Measurements from ENCODE around the gene MCF2L2.
"Not testable (repeated sequence)": the region's sequence is repeated elsewhere in the genome, so short reads cannot be mapped to it uniquely, and the experiment has no call there.

MCF2L2 gene

DNA sequence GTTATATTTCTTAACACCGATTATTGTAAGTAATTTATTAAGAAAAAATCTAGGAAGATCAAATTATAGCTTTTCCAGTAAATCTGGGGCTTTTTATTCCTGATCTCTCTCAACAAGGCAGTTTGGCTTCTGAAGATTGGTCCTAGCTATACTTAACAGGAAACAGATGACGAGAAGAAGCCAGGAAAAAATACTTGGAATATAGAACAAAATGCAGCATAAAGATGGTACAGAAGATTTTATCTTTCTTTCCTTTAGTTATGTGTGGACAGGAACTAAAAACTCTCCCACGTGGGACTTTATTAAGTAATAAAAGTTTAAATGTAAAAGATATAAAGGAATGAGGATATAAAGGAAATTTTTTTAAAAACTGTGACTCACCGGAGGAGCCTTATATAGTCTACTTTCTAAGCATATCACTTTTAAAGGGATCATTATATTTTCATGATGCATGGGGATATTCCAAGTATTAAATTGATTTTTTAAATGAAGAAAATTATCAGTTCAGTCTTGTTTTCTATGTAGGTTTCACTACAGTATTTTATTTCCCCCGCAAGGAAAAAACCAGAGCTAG lies 167.2 kb downstream of the MCF2L2 start:
- DNase-seq: no peak

DNA sequence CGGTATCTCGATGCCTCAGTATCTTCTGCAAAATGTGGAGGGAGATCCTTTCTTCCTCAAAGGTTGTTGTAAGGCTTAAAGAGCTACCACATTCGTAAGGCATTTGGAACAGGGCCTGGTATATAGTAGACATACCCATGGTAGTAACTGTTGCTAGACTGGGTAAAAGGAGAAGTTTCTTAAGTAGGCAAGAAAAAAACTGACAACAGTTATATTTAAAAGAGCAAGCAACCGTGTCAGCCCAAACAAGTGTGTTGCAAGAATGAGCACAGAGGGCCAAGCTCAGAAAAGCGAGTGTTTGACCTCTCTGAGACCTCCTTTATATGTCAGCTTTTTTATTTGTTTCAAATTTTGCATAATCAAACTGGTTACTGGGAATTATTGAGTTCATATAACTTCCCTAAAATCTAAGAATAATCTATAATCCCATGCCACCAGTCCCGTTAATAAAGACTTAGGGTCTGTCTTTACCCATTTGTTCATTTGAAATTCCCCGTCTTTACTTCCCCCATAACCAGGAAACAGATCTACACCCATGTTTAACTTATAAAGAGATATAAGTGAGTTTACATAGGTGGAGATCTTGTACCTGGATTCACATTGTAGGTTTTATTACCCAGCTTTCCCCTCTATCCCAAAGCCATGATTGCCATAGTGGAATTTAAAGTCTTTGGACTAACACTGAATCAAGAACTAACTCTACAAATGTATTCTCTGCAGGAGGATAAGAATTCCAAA lies 168.1 kb downstream of the MCF2L2 start:
- DNase-seq: no peak

DNA sequence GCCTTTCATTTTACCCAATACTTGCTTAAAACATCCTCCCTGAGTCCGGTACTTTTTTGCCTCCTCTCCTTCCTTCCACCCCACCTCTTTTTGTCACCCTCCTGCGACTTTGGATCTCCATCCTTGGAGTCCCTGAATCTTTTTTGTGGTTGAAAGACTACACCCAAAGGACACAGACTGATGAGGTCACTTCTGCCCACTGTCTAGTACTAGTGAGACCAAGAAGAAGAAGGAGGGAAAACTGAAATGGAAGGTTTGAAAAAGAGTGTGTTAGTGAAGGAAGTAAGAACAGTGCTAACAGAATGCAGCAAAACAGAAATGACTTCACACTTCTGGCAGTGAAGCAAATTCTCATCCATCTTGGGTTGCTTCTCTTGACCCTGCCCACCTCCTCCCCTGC lies 168.8 kb downstream of the MCF2L2 start:
- no peak for DNase-seq

DNA sequence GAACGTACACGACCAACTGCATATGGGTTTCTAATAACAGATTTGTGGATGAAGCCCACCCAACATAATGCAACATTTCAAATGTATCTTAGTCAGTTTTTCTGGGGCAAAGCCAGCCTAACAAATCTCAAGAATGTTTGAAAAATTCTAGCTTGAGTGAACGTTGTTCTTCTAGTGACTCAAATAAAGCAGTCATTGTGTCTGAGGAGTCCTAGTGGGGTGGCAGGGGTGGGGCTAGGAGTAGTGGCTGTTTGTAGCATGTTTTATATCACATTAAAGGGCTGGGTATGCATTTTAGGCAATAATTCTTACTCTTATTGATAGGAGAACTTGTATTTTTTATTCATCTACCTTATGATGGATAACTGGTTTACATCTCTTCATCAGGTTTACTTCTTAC lies 169.3 kb downstream of the MCF2L2 start:
- DNase-seq: no peak

DNA sequence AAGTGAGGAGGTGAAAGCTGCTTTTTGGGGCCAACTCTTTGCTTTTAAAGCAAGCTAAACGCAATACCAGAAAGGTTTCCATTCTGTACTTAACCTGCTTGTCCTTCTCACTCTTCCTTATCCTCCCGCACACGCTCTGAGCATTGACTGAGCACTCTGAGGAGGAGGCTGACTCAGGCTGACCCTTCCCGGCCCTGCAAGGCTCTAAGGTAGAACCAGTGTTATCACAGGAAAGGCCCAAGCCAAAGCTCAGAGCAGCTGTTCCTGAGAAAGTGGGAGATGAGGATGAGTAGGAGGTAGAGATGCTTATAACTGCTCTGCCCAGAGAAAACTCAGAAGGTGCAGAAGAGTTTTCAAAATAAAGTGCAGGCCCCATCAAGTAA lies 173.1 kb downstream of the MCF2L2 start:
- no peak for DNase-seq

DNA sequence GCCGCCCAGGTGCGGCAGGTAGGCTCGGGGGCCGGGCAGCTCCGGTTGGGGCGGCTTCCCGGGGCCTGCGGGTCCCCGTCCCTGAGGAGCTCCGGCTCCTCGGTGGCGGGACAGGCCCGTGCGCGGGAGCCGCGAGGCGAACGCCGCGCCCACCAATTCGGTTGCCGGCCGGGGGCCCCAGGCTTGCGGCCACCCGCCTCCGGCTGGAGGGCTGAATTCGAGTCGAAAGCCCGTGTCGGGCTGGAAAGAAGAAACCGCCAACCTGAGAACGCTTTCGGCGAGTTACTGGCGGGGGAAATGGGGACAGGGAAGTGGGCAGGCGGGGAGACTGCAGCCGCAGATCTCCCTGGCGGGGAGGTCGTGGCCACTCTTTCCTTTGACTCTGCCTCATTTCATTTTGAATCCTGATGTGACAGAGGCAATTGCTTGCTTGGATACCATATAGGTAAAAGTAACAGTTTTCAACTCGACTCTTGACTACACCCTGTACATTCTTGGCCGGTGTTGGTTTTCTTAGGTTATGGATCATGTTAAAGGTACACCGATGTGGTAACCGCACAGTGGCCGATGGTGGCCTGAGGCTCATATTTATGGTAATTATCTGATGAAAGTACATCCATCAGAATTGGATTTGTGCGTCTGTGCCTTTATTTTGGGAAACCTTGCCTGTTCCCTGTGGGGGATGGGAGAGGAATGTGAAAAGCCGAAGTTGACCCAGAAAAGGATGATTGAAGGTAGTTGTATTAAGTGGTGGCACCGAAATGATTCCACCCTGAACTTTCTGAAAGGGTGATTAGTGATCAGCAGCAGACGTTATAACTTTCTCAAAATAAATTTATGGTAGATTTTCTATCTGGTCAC lies 173.7 kb downstream of the MCF2L2 start:
- no peak for DNase-seq

DNA sequence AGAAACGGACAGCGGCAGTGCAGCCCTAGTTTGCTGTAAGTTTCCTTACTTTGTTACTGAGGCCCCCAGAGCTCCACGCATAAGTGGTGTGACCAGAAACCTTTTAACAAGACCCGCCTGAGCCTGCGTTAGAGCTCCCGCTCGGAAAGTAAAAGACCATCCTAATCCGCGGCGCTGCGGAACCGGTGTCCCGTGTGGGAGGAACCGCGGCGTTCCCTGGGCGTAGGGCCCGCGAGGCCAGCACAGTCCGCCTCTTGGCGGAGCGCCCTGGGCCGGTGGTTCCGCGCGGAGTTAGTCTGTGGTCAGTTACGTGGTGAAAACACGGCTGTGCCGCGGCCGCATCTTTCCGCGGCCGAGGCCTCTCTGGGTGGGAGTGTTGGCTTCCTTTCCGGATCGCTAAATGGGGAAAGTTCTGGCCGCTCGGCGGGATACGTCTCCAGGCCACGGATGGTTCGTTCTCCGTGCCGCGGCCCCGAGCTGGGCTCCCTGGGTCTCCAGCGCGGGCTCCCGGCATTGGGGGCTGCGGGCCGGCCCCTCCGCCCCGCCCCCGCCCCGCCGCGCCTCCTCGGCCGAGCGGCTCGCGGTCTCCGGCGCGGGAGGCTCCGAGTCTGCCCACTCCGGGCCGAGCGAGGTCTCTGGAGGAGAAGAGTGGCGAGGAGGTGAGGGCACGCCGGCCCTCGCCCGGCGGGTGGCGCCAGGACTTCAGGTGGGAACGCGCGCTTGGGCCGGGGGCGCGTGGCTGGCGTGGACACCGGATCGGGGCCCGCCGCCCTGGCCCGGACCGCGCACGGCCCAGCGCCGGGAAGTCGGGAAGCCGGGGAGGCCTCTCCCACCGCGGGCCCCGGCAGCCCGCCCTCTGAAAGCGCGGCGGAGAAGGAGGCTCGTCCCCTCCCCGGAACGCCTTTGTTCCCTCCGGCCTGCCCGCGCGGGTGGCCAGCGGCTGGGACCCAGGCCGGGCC lies 174.6 kb downstream of the MCF2L2 start:
- DNase-seq: no peak

DNA sequence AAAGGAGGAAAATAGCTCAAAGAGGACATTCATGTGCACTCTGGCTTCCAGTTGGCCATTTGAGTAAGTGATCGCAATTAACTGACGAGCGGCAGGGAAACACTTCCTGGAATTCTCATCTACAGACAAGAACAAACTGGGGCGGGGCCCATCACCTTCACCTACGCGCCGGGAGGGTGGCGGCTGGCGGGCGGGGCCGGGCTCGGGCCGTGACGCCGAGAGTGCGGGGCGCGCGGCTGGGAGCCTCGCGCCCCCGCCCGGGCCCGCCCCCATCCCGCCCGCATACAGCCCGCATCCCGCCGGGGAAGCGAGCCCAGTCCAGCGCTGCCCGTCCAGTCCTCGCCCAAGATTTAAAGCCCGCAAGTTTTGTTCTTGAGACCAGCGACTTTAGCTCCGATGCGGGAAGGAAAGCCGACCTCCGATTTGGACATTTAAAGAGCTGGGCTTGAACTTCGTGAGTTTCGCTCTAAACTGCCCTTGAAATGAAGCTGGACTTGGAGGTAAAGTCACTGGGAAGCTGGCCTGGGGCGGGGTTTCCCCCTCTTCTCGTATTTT lies 175.4 kb downstream of the MCF2L2 start, which contains the start of gene B3GNT5:
Gene B3GNT5 (plus strand): TSS at position 281 of the 555 bp plus-strand sequence. CDS start 16,546 bp downstream, outside the sequence.
- peak; percentile 12 for DNase-seq

DNA sequence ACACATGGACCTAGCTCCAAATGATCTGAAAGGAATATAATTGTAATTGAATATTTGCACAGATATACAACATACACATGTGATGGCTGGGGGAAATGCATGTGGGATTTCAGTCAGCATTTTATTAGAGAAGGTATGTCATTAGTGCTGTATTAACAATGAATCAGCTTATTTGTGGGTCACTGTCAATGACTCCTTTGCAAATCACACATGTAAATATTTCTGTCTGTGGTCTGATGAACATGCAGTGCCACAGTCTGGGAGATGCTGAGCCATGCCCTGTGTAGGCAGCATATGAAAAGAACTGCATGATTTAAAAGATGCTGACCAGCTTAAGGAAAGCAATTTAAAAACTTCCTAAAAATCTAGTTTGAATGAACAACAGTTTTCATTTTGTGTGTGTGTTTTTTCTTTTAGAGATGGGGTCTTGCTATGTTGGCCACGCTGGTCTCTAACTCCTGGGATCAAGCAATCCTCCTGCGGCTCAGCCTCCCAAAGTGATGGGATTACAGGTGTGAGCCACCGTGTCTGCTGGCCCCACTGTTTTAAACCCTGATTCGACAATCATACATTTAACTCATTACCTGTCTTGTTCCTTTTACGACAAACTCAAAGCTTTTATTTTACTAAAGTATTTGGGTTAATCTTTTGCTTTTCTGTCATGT lies 176.2 kb downstream of the MCF2L2 start:
- DNase-seq: no peak

DNA sequence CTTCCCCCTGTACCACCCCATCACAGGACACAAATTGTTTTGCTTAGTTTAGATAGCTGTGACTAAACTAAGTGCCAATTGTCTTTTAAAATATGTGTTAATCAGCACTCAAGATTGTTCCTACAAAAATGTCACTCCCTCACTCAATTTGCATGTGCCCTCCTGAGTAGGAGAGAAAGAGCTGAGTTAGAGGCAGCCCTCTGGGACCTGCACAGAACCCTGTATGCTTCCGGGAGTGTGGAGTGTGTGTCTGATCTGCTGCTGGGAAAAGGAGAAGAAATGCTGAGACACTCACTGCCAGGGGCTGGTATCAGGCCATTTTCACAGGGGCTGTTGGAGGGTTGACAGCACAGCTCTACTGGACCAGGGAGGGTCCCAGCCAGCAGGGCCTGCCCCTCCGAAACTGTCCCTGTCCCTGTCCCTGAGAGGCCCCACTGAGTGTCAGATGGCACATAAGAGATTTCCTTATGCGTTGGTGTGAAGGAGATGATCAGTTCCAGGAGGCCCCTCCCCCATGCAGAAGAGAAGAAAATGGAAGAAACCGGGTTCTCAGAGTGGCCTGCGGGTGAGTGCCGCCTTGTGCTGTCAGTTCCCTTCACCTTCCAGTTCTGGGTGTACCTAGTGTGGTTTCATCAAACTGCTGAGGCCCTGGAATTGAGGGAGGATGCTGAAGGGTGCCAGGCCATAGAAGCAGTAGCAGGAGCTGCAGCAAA lies 179.3 kb downstream of the MCF2L2 start:
- DNase-seq: no peak

DNA sequence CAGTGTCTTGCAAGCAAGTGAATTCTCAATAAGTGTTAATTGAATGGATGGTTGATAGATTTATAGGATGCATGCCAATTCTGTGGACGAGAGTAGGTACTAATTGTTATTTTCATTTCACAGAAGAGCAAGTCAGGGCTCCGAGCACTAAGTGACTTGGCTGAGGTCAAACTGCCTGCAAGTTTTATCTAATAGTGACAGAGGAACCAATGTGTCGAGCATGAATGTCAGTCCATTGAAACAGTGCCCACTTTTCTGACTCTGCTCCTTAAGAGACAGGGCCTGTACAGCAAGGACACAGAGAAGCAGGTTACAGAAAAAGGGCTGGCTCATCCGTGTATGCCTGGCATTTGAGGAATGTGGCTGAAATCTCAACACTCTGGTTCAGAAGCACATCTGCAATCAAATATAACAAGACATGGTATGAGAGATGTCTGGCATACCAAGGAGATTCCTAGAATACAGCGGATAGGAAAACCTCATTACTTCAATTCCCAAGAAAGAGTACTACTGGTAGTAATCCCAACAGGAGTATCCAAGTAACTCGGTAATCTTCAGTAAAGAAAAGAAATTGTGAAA lies 181.3 kb downstream of the MCF2L2 start:
- DNase-seq: no peak

DNA sequence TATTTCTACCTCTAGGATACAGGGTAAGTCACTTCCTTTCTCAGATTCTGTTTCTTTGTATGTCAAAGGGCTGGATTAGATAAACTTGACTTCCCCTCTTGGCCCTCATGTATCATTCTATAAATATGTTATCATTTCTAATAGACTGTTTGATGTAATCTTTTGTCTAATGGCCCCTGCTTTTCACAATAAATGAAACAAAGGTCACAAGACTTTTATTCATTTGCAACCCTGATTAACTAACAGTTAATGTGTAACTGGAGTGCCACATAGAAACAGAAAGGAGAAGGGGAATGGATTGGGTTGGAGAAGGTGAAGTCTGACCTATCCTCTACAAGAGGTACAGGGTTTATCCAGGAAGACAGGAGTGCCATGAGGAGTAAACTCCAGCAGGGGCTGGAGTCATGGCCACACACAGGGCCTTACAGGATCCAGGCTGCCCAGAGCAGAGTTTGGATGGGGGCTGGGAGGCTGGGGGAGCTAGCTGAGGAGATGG lies 183.4 kb downstream of the MCF2L2 start:
- DNase-seq: no peak

DNA sequence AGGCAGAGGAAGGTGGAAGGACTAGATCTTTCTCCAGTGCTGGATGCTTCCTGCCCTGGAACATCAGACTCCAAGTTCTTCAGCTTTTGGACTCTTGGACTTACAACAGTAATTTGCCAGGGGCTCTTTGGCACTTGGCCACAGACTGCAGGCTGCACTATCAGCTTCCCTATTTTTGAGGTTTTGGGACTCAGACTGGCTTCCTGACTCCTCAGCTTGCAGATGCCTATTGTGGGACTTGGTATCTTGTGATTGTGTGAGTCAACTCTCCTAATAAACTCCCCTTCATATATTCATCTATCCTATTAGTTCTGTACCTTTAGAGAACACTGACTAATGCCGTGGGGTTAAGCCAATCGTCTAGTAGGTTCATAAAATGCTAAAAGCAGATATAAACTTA lies 184.2 kb downstream of the MCF2L2 start:
- no peak for DNase-seq

DNA sequence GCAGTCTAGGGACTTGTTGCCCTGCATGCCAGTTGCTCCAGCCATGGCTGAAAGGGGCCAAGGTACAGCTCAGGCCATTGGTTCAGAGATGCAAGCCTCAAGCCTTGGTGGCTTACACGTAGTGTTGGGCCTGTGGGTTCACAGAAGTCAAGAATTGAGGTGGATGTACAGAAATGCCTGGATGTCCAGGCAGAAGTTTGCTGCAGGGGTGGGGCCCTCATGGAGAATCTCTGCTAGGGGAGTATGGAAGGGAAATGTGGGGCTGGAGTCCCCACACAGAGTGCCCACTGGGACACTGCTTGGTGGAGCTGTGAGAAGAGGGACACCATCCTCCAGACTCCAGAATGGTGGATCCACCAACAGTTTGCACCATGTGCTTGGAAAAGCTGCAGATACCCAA lies 186.0 kb downstream of the MCF2L2 start:
- DNase-seq: no peak

DNA sequence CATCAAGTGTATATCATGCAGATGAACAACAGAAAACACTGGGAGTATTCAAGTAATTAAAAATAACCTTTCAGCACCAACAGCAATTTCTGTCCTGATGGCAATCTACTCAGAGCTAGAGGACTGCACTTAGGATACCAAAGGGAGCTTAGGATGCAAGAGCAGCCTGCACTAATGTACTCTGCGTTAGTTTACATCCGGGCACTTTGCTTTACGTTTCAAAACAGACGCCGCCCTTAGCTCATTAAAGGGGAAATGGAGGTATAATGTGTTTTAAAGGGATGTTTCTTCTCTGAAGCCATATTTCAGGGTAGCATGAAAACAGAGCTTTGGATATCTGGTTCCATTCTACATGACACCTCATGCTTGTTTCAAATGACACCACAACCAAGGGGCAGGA lies 189.4 kb downstream of the MCF2L2 start:
- no peak for DNase-seq

DNA sequence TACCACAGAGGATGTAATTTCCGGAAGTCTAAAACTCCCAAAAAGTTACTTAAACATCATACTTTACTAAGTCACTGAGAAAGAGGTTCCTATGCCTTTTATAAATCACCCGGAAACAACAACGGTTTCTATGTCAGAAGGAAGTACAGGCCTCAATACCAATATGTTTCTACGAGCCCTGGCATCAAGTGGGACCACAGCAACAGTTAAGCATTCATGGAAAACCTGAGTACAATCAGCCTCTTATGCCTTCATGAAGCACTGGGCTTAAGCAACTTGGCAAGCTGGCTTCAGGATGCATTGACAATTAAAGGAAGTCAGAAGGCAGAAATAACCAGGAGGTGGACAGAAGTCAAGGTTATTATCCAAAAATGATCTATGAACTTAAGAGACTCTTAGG lies 194.5 kb downstream of the MCF2L2 start:
- DNase-seq: no peak

DNA sequence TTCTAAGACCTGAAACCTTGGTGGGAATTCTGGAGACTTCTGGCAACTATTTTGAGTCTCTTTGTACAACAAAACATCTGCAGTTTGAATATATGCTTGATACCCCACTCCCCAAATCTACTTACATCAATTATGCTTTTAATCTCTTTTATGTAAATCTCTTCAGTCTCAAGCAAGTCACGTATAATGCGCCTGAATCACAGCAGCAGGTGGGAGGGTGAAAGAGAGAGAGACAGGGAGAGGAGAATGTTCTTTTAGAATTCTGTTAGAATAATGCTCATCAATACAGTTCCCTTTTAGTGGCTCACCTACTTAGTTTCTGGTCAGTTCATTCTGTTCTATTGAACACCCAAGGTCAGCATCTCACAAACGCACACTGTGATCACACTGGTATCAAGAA lies 197.6 kb downstream of the MCF2L2 start:
- no peak for DNase-seq

DNA sequence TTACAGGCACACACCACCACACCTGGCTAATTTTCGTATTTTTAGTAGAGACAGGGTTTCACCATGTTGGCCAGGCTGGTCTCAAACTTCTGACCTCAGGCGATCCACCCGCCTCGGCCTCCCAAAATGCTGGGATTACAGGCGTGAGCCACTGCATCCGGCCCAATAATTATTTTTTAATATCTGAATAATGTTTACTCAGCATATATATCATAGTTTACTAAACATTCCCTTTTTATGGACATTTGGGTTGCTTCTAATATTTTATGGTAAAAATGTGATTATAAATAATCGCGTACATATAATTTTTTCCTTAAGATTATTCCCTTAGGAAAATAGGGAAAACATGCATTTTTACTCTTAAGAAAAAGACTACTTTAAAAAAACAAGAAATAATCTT lies 198.2 kb downstream of the MCF2L2 start:
- not testable (repeated sequence) for DNase-seq

DNA sequence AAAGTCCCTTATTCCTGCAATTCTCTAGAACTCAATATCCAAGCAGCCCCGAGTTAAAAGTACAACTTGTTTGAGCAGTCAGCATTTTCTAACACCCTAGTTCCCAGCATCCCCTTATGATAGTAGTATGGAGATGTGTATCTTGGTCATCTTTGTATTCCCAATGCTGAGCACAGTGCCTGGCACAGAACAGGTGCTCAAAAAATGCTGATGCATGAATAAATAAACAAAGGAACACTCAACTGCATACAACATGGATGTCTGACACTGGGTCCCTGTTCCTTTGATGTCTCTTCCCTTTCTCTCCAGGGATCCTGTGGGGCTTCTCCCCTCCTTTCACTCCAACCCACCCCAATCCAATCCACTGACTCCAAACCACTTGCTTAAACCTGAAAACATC lies 199.2 kb downstream of the MCF2L2 start:
- DNase-seq: no peak

DNA sequence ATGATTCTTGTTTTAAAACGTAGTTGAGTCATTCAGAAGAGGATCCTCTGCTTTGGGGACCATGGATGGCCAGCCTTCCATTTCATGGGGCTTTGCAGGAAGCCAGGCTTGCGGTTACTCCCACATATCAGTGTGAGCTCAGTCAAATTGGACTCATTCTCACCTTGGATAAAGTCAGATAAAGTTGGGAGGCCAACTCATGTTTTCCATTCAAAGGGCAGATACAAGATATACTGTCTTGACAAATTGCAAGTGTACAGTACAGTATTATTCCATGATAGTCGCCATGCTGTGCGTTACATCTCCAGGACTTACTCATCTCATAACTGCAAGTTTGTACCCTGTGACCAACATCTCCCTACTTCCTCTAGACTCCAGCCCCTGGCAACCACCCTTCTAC lies 200.8 kb downstream of the MCF2L2 start:
- no peak for DNase-seq
